Measurements from ENCODE around the gene LTBP3.
"Not testable (repeated sequence)": the region's sequence is repeated elsewhere in the genome, so short reads cannot be mapped to it uniquely, and the experiment has no call there.

The LTBP3 gene

DNA sequence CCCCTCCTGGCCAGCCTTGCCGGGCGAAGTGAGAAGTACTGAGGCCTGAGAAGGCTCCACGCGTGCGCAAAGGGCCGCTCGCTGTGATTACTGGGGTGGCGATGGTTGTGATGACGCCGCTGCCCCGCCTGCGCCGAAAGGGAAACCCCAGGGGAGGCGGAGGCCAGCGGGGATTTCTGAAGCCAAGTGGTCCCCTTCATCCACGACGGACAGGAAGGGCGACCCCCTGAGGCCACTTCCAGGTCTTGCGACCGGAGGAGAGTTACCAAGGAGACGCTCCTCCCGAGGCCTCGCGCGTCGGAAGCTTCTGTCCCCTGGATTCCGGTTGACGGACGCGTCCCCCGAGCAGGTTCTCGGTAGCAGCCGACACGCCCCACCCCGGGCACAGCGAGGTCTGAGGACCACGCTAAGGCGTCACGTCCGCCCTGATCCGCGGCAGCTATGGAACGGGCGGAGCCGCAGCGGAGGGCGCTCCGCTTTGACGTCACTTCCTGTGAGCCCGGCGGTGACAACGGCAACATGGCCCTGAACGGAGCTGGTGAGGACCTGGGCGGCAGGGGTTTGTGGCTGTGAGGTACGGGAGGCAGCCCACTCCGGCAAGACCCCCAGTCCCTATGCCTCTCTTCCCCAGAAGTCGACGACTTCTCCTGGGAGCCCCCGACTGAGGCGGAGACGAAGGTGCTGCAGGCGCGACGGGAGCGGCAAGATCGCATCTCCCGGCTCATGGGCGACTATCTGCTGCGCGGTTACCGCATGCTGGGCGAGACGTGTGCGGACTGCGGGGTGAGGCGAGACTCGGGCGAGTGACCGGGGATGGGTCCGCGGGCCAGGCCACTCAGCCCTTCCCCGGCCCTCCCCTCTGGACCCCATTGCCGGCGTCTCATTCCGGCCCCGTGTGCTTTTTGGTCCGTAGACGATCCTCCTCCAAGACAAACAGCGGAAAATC is 12.1 kb upstream of the LTBP3 start, which contains the start of gene ZNRD2:
Gene ZNRD2, plus strand, starts transcription at position 505 of the 946 bp plus-strand sequence. Its CDS starts 15 bp downstream, at position 520.
- TF ChIP-seq, protein P1, sequence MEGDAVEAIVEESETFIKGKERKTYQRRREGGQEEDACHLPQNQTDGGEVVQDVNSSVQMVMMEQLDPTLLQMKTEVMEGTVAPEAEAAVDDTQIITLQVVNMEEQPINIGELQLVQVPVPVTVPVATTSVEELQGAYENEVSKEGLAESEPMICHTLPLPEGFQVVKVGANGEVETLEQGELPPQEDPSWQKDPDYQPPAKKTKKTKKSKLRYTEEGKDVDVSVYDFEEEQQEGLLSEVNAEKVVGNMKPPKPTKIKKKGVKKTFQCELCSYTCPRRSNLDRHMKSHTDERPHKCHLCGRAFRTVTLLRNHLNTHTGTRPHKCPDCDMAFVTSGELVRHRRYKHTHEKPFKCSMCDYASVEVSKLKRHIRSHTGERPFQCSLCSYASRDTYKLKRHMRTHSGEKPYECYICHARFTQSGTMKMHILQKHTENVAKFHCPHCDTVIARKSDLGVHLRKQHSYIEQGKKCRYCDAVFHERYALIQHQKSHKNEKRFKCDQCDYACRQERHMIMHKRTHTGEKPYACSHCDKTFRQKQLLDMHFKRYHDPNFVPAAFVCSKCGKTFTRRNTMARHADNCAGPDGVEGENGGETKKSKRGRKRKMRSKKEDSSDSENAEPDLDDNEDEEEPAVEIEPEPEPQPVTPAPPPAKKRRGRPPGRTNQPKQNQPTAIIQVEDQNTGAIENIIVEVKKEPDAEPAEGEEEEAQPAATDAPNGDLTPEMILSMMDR (IDR thresholded peaks at IDR 0.05; ENCODE audit: low read depth, low read length), result peak; percentile 41

DNA sequence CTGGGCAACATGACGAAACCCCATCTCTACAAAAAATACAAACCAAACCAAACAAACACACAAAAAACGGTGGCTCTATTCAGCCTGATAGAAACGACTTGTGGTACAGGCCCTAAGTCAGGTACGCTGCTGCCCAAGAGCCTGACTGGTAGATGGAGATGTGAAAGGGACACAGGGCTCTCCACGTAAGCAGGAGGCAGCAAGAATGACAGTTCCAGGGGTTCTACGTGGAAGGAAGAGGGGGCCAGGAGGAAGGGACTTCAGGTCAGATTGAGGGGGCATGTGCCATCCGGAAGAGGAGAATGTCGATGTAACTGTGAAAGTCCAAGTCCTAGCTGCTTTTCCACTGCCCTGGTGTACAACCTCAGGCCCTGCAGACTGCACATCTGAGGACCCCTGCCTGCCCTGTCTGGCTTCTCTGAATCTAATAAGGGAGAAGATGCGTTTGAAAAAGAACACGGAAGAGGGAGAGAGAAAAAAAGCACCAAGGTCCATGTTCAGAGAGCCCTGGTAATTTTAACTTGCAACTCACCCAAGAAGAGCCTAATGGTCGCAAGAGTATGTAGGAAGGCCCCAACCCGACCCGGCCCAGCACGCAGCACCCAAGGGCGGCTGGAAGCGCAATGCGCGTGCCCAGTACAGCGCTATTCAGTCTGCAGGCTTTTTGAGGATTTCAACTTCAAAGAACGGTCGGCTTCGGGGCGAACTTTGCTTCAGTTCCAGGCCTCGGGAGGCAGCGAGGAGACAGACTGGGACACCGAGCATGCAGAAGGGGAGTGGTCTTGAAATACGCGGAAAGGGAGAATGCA is 11.2 kb upstream of the LTBP3 start:
- TF ChIP-seq, protein P1 (IDR thresholded peaks at IDR 0.05; ENCODE audit: low read depth, low read length), result no peak
- no peak for DNase-seq (ENCODE audit: extremely low read depth, low read depth)

More for the DNA sequence above, 12.1 kb upstream of the LTBP3 start, which contains the start of gene ZNRD2:
- peak; percentile 92 for DNase-seq (ENCODE audit: extremely low read depth, low read depth)

DNA sequence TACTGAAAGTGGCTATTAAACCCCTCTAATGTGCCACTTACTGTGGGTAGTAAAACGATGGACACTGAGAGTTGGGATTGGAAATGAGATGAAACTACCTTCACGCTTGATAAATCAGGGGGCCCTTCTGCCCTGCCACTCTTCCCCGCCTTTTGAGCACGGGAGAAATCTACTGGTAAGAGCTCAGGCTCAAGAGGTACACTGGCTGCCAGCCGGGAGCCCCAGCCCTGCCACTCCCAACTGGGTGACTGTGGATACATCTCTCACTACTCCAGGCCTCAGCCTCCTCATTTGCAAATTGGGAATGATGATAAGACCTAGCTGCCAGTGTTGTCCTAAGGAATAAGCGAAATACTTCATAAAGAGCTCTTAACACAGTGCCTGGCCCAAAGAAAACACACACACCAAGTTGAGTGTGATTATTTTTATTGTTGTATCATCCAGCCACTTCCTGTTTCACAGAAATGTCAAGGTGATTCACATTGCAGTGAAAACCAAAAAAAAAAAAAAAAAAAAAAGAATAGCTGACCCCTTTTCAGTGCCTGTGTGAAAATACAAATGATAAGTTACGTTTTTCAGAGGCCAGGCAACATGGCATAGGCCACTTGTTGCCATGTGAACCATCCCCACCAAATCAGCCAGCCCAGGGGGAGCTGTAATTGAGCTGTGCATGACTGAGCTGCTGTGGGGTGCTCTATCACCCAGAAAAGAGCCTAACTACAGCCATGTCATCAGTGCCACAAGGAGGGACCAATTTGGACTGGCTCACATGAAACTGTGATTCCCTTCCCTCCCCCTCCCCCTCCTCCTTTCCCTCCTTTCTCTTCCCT is 7.7 kb upstream of the LTBP3 start:
- no peak for DNase-seq (ENCODE audit: extremely low read depth, low read depth)
- TF ChIP-seq, protein P1 (IDR thresholded peaks at IDR 0.05; ENCODE audit: low read depth, low read length), result no peak

DNA sequence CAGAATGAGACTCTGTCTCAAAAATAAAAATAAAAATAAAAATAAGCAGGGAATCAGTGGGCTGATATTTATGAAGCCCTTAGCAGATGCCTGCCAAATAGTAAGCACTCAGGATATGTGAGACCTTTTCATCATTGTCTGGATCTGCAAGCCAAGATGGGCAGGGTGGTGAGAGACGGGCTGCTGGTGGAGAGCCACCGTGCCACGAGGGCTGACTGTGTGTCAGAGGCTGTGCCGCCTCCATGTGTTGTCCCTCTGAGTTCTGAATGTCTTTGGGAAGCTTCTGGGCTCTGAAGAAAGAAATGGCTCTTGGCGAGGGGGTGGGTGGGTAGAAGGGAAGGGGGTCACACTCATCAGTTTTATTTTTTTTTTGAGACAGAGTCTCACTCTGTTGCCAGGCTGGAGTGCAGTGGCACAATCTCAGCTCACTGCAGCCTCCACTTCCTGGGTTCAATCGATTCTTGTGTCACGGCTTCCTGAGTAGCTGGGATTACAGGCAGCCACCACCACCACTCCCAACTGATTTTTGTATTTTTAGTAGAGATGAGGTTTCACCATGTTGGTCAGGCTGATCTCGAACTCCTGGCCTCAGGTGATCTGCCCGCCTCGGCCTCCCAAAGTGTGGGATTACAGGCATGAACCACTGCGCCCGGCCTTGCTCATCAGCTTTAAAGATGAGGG is 6.9 kb upstream of the LTBP3 start:
- not testable (repeated sequence) for DNase-seq (ENCODE audit: extremely low read depth, low read depth)

DNA sequence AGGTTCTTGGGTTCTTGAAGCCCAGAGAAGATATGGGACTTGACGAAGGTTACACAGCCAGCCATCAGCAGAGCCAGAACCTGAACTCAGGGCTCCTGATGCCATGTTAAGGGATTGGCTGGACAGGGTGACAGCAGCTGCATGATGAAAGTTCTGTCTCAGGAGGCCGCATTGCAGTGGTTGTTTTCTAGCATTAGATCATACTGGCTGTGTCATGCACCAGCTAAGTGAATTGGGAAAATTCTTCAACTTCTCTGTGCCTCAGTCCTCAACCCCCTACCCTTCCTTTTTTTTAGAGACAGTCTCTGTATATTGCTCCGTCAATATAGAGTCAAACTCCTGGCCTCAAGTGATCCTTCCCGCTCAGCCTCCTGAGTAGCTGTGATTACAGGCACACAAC is 5.4 kb upstream of the LTBP3 start:
- no peak for DNase-seq (ENCODE audit: extremely low read depth, low read depth)
- TF ChIP-seq, protein P1 (IDR thresholded peaks at IDR 0.05; ENCODE audit: low read depth, low read length), result no peak

DNA sequence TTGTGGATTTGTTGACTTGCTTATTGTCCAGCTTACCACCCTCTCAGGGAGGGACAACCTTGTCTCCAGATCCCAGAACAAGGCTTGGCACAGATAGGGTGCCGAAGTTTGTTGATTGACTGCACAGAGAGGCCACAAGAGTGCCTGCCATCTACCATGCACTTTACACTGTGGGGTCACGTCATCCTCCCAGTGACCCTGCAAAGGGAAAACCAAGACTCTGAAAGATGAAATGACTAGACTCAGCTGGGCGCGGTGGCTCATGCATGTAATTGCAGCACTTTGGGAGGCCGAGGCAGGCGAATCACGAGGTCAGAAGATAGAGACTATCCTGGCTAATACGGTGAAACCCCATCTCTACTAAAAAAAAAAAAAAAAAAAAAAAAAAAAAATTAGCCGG is 4.6 kb upstream of the LTBP3 start:
- no peak for DNase-seq (ENCODE audit: extremely low read depth, low read depth)
- TF ChIP-seq, protein P1 (IDR thresholded peaks at IDR 0.05; ENCODE audit: low read depth, low read length), result no peak

DNA sequence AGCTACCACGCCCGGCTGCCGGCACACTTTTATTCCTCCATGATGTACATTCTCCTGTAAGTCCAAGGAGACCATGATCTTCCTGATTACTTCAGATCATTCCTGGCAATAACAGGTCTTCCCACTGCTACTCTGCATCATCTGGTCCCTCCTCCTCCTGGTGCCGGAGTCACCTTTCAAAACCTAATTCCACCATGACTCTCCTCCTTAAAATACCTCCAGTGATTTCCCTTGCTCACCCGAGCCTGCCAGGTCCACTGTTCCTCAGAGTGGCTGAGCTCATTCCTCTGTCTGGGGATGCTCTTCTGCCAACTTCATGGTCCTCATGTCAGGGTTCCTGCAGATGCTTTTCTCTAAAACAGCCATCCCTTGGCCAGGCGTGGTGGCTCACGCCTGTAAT is 3.9 kb upstream of the LTBP3 start:
- DNase-seq (ENCODE audit: extremely low read depth, low read depth), result no peak
- TF ChIP-seq, protein P1 (IDR thresholded peaks at IDR 0.05; ENCODE audit: low read depth, low read length), result no peak

All from AG09319 (cell line).